Endothelial cell (in vitro differentiated cells): ENCODE measurements around the gene RPS6KA2. TPM values are rescaled to one million over a fixed set of nuclear protein-coding genes. Genes with fewer than 3 reads are reported as not detected.

Source experiments
- DNase-seq: peaks from one replicate; pipeline ENCODE4 v3.0.0; 2021; ENCODE audit warnings: low spot score
- H3K27ac Mint-ChIP-seq: one replicate; pipeline ENCODE4 v1.8.0; 2021; ENCODE audit warnings: mixed read lengths, inconsistent platforms; ENCODE audit not compliant: unreplicated experiment
- H3K27me3 Mint-ChIP-seq: one replicate; pipeline ENCODE4 v1.8.0; 2021; ENCODE audit warnings: mild to moderate bottlenecking, moderate library complexity, mixed read lengths, inconsistent platforms; ENCODE audit not compliant: unreplicated experiment
- H3K36me3 Mint-ChIP-seq: one replicate; pipeline ENCODE4 v1.8.0; 2021; ENCODE audit warnings: mild to moderate bottlenecking, low read depth, mixed read lengths, inconsistent platforms; ENCODE audit not compliant: unreplicated experiment
- H3K4me1 Mint-ChIP-seq: one replicate; pipeline ENCODE4 v1.8.0; 2021; ENCODE audit warnings: mild to moderate bottlenecking, mixed read lengths, inconsistent platforms; ENCODE audit not compliant: unreplicated experiment
- H3K4me3 Mint-ChIP-seq: one replicate; pipeline ENCODE4 v1.8.0; 2021; ENCODE audit warnings: mild to moderate bottlenecking, mixed read lengths, inconsistent platforms; ENCODE audit not compliant: unreplicated experiment
- H3K9me3 Mint-ChIP-seq: one replicate; pipeline ENCODE4 v1.8.0; 2021; ENCODE audit warnings: mixed read lengths, inconsistent platforms; ENCODE audit not compliant: unreplicated experiment
- total RNA-seq: library from RNA; stranded (reverse); fragmentation: NEBNext Ultra II Directional; extraction: Animal tissue kit (Norgen Biotek cat#: 25700); gene quantifications from one replicate; pipeline ENCODE4 v1.2.1, GENCODE V29; 2021; ENCODE audit not compliant: unreplicated experiment
- TF ChIP-seq, protein P1 (sequence below): fragments of 200-600 bp; sonication (generic); IDR thresholded peaks from one replicate; pipeline ENCODE4 v1.5.0; 2021; ENCODE audit warnings: antibody characterized with exemption; ENCODE audit not compliant: unreplicated experiment

The RPS6KA2 gene
- total RNA-seq, 1 donor from 2014 or later, result 105 TPM

DNA sequence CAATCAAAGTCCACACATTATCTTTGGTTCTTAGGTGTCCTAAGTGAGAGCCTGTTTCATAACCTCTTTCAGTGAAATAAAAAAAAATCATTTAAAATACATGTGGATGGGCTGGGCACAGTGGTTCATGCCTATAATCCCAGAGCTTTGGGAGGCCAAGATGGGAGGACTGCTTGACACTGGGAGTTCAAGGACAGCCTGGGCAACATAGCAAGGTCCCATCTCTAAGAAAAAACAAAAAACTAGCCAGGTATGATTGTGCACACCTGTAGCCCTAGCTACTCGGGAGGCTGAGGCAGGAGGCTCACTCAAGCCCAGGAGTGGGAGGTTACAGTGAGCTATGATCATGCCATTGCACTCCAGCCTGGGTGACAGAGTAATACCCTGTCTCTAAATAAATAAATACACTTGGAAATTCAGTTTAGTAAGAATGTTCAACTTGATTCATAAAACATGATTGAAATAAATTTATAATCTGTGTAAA, 247.9 kb downstream of the RPS6KA2 start:
- H3K27me3 Mint-ChIP-seq, result no peaks in the 10 kb centered on the region
- no peak overlapping the region for H3K4me3 Mint-ChIP-seq
- H3K27ac Mint-ChIP-seq, result no peak overlapping the region
- H3K36me3 Mint-ChIP-seq, result no peaks in the 10 kb centered on the region
- no peak for DNase-seq
- peaks cover 10% of the 10 kb centered on the region for H3K4me1 Mint-ChIP-seq
- TF ChIP-seq, protein P1, sequence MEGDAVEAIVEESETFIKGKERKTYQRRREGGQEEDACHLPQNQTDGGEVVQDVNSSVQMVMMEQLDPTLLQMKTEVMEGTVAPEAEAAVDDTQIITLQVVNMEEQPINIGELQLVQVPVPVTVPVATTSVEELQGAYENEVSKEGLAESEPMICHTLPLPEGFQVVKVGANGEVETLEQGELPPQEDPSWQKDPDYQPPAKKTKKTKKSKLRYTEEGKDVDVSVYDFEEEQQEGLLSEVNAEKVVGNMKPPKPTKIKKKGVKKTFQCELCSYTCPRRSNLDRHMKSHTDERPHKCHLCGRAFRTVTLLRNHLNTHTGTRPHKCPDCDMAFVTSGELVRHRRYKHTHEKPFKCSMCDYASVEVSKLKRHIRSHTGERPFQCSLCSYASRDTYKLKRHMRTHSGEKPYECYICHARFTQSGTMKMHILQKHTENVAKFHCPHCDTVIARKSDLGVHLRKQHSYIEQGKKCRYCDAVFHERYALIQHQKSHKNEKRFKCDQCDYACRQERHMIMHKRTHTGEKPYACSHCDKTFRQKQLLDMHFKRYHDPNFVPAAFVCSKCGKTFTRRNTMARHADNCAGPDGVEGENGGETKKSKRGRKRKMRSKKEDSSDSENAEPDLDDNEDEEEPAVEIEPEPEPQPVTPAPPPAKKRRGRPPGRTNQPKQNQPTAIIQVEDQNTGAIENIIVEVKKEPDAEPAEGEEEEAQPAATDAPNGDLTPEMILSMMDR, result no peak
- no peaks in the 10 kb centered on the region for H3K9me3 Mint-ChIP-seq

GRCh38 chr6:166377721-166378120, 249.3 kb downstream of the RPS6KA2 start:
- no peak overlapping the region for H3K27ac Mint-ChIP-seq

GRCh38 chr6:166375013-166375412, 252.0 kb downstream of the RPS6KA2 start:
- Mint-ChIP-seq H3K9me3 (no peaks in the 10 kb centered on the region), H3K27ac (no peak overlapping the region), H3K36me3 (no peaks in the 10 kb centered on the region), H3K27me3 (no peaks in the 10 kb centered on the region), H3K4me3 (no peak overlapping the region), H3K4me1 (peaks cover 5% of the 10 kb centered on the region)
- DNase-seq, result no peak
- TF ChIP-seq, protein P1, result no peak

More at GRCh38 chr6:166377721-166378120, 249.3 kb downstream of the RPS6KA2 start:
- no peaks in the 10 kb centered on the region for H3K9me3 Mint-ChIP-seq
- no peaks in the 10 kb centered on the region for H3K27me3 Mint-ChIP-seq
- no peak for DNase-seq
- TF ChIP-seq, protein P1, result no peak
- no peak overlapping the region for H3K4me3 Mint-ChIP-seq
- peaks cover 10% of the 10 kb centered on the region for H3K4me1 Mint-ChIP-seq
- no peaks in the 10 kb centered on the region for H3K36me3 Mint-ChIP-seq

DNA sequence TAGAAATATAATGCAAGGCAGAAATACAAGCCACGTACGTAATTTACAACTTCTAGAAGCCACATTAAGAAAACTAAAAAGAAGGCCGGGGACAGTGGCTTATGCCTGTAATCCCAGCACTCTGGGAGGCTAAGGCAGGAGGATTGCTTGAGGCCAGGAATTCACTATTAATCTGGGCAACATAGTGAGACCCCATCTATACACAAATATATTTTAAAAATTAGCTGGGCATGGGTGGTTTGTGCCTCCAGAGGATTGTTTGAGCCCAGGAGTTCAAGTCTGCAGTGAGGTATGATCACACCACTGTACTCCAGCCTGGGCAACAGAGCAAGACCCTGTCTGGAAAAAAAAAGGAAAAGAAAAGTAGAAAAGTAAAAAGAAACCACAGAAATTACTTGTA, 256.6 kb downstream of the RPS6KA2 start:
- no peaks in the 10 kb centered on the region for H3K9me3 Mint-ChIP-seq
- no peaks in the 10 kb centered on the region for H3K36me3 Mint-ChIP-seq
- no peak for DNase-seq
- no peak overlapping the region for H3K27ac Mint-ChIP-seq
- no peak overlapping the region for H3K4me3 Mint-ChIP-seq
- H3K27me3 Mint-ChIP-seq, result no peaks in the 10 kb centered on the region
- peaks cover 9% of the 10 kb centered on the region for H3K4me1 Mint-ChIP-seq
- TF ChIP-seq, protein P1, result no peak

DNA sequence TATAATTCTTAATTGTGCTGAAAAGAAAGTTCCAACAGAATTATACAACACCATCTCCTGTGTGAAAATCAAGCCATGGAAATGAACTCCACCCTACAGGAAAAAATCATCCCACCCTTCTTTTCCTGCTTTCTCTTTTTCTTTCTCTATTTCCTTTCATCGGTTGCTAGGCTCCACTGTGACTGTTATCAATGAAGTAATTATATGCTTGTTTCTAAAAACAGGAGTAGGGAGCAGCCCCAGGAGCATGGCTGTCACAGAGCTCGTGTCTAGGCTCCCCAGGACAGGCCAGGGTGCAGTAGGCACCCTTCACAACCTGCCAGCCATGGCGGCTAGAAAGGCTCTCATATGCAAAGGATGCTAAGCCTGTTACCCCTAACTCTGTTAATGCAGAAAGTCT, 257.3 kb downstream of the RPS6KA2 start:
- DNase-seq, result no peak
- H3K4me3 Mint-ChIP-seq, result no peak overlapping the region
- TF ChIP-seq, protein P1, result no peak
- H3K27me3 Mint-ChIP-seq, result no peaks in the 10 kb centered on the region
- H3K36me3 Mint-ChIP-seq, result no peaks in the 10 kb centered on the region
- H3K9me3 Mint-ChIP-seq, result no peaks in the 10 kb centered on the region
- H3K27ac Mint-ChIP-seq, result peak overlapping the region; percentile 49
- peaks cover 9% of the 10 kb centered on the region for H3K4me1 Mint-ChIP-seq
